Gastrocnemius medialis (tissue), 4 donors: ENCODE results near the gene EXD3.

Experiments
- CTCF ChIP-seq, 5 experiments: fragments of 450-650 bp in 3 of 5; fragments of 200-600 bp in 2 of 5; sonication (generic) in 2 of 5; IDR thresholded peaks in 4 of 5; conservative IDR thresholded peaks in 1 of 5; 1 replicate in 4 of 5; 2 replicates in 1 of 5; pipeline ENCODE4 v1.5.1; 2016 to 2019; ENCODE audit warnings: antibody characterized with exemption in 5 of 5, mild to moderate bottlenecking in 3 of 5, moderate library complexity in 3 of 5
- POLR2A ChIP-seq, 2 donors: fragments of 450-650 bp; IDR thresholded peaks; one replicate each; pipeline ENCODE4 v1.6.1; 2017; ENCODE audit warnings: antibody characterized with exemption in 2 of 2, mild to moderate bottlenecking in 2 of 2, moderate library complexity in 2 of 2

- TF ChIP-seq CTCF (IDR thresholded peaks at IDR 0.05 in 4 of 5, conservative IDR thresholded peaks at IDR 0.05 in 1 of 5) = no peak
- no peak for TF ChIP-seq POLR2A (IDR thresholded peaks at IDR 0.05)
Observed at GRCh38 chr9:137389428-137389746, 33.6 kb downstream of the EXD3 start.
